GM23248 (cell line): Measurements from ENCODE around the gene GAD2.

Experiments
- EZH2 ChIP-seq: fragments of 200-600 bp; sonication (generic); IDR thresholded peaks from 2 replicates; pipeline ENCODE4 v1.6.1; 2018; ENCODE audit warnings: antibody characterized with exemption, mild to moderate bottlenecking; ENCODE audit not compliant: insufficient read depth, poor library complexity, severe bottlenecking
- EZH2phosphoT487 ChIP-seq: fragments of 200-600 bp; sonication (generic); IDR thresholded peaks from 2 replicates; pipeline ENCODE4 v1.6.1; 2018; ENCODE audit warnings: antibody characterized with exemption, moderate library complexity, mild to moderate bottlenecking, low read depth; ENCODE audit not compliant: insufficient read depth

- TF ChIP-seq EZH2 (no peak), EZH2phosphoT487 (no peak)
These were observed 33.1 kb downstream of the GAD2 start for GRCh38 chr10:26249681-26250080.
